ENCODE data around the gene SPEN. TPM values are rescaled to one million over a fixed set of nuclear protein-coding genes. Genes with fewer than 3 reads are reported as not detected.

The SPEN gene
- total and polyA plus RNA-seq, 9 of the 15 experiments (the other 6 are each of a cell fraction or from before 2014, with no cell fraction given), result 5.7 to 87.5 (median 27.2) TPM

GRCh38 chr1:15847100-15847892 is at the start of gene SPEN (continued):
- TF ChIP-seq, protein P1, sequence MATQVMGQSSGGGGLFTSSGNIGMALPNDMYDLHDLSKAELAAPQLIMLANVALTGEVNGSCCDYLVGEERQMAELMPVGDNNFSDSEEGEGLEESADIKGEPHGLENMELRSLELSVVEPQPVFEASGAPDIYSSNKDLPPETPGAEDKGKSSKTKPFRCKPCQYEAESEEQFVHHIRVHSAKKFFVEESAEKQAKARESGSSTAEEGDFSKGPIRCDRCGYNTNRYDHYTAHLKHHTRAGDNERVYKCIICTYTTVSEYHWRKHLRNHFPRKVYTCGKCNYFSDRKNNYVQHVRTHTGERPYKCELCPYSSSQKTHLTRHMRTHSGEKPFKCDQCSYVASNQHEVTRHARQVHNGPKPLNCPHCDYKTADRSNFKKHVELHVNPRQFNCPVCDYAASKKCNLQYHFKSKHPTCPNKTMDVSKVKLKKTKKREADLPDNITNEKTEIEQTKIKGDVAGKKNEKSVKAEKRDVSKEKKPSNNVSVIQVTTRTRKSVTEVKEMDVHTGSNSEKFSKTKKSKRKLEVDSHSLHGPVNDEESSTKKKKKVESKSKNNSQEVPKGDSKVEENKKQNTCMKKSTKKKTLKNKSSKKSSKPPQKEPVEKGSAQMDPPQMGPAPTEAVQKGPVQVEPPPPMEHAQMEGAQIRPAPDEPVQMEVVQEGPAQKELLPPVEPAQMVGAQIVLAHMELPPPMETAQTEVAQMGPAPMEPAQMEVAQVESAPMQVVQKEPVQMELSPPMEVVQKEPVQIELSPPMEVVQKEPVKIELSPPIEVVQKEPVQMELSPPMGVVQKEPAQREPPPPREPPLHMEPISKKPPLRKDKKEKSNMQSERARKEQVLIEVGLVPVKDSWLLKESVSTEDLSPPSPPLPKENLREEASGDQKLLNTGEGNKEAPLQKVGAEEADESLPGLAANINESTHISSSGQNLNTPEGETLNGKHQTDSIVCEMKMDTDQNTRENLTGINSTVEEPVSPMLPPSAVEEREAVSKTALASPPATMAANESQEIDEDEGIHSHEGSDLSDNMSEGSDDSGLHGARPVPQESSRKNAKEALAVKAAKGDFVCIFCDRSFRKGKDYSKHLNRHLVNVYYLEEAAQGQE (IDR thresholded peaks at IDR 0.05; ENCODE audit: borderline replicate concordance), result no peak
- TF ChIP-seq, protein P1 (CRISPR knock-in tag; IDR thresholded peaks at IDR 0.05; ENCODE audit: low read depth), result peak; percentile 84
- TF ChIP-seq, protein P2, sequence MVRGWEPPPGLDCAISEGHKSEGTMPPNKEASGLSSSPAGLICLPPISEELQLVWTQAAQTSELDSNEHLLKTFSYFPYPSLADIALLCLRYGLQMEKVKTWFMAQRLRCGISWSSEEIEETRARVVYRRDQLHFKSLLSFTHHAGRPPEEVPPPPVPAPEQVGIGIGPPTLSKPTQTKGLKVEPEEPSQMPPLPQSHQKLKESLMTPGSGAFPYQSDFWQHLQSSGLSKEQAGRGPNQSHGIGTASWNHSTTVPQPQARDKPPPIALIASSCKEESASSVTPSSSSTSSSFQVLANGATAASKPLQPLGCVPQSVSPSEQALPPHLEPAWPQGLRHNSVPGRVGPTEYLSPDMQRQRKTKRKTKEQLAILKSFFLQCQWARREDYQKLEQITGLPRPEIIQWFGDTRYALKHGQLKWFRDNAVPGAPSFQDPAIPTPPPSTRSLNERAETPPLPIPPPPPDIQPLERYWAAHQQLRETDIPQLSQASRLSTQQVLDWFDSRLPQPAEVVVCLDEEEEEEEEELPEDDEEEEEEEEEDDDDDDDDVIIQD (CRISPR knock-in tag; IDR thresholded peaks at IDR 0.05), result 0 out of 2 replicates have a peak, but pooled peaks have one; percentile 67
- peak; percentile 40; the same call in 1 of the 2 replicates for TF ChIP-seq ZNF41 (CRISPR knock-in tag; conservative IDR thresholded peaks at IDR 0.05)
- no peak for TF ChIP-seq HMG20B (CRISPR knock-in tag; IDR thresholded peaks at IDR 0.05)
- no peak for TF ChIP-seq RERE (CRISPR knock-in tag; IDR thresholded peaks at IDR 0.05; ENCODE audit: borderline replicate concordance)
- TF ChIP-seq GABPB2 (CRISPR knock-in tag; conservative IDR thresholded peaks at IDR 0.05), result no peak; the same call in 1 of the 2 replicates
- TF ChIP-seq MIER1 (IDR thresholded peaks at IDR 0.05; ENCODE audit: low read depth), result no peak

All from K562 (cell line).